ENCODE measurements around the gene PACRG.

DNA sequence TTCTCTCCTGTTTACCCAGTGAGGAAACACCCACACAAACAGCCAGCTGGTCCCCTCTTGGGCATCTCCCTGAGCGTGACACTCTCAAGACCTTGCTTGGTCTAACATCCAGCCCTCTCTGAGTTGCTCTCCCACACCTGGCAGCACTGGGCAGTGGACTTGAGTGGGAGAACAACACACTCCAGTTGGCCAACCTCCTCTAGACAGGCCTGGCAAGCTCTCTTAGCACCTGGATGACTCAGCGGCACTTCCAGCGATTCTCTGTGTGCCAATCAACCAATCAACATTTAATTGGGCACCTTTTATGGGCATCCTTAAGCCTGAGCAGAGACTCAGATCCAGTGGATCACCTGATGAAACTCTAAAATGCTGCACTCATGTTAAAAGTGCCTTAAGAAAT is 610.2 kb downstream of the PACRG start:
- TF ChIP-seq SUZ12 (IDR thresholded peaks at IDR 0.05; ENCODE audit: extremely low read depth, insufficient read depth, insufficient read length) (no peak), YY1 (IDR thresholded peaks at IDR 0.05; ENCODE audit: insufficient read depth, insufficient read length) (no peak)

Data from NT2/D1 (cell line).